Peyer's patch (tissue), 4 donors: ENCODE measurements around the gene LYPD8. TPM values are rescaled to one million over a fixed set of nuclear protein-coding genes. Genes with fewer than 3 reads are reported as not detected.

ENCODE experiments used
- DNase-seq, 3 donors: peaks; one replicate each; pipeline ENCODE4 v3.0.0-alpha.2; 2017 to 2019
- H3K27ac ChIP-seq, 4 donors: fragments of 200-600 bp; sonication (generic); one replicate each; pipeline ENCODE4 v1.5.1; 2016 to 2019
- H3K27me3 ChIP-seq, 2 donors: fragments of 200-600 bp; sonication (generic); one replicate each; pipeline ENCODE4 v1.5.1; 2019
- H3K36me3 ChIP-seq, 3 donors: fragments of 200-600 bp; sonication (generic); one replicate each; pipeline ENCODE4 v1.5.1; 2016 to 2019
- H3K4me1 ChIP-seq, 4 donors: fragments of 200-600 bp; sonication (generic); one replicate each; pipeline ENCODE4 v1.5.1; 2016 to 2019
- H3K4me3 ChIP-seq, 4 donors: fragments of 200-600 bp; sonication (generic); 1 replicate in 3 of 4; 2 replicates in 1 of 4; pipeline ENCODE4 v1.5.1; 2016 to 2019; ENCODE audit warnings: mild to moderate bottlenecking in 1 of 4
- H3K9me3 ChIP-seq, 4 donors: fragments of 200-600 bp; sonication (generic); one replicate each; pipeline ENCODE4 v1.5.1; 2016 to 2019; ENCODE audit warnings: mild to moderate bottlenecking in 1 of 4
- CTCF ChIP-seq, 6 experiments: fragments of 450-650 bp in 4 of 6; fragments of 200-600 bp in 2 of 6; sonication (generic) in 1 of 6; IDR thresholded peaks; one replicate each; pipeline ENCODE4 v1.5.1; 2017 to 2019; ENCODE audit warnings: antibody characterized with exemption in 6 of 6, mild to moderate bottlenecking in 3 of 6, moderate library complexity in 1 of 6
- POLR2A ChIP-seq, 2 donors: fragments of 450-650 bp; IDR thresholded peaks; one replicate each; pipeline ENCODE4 v1.5.1; 2017; ENCODE audit warnings: antibody characterized with exemption in 2 of 2, mild to moderate bottlenecking in 2 of 2, moderate library complexity in 2 of 2
- small RNA-seq, 2 donors: library from RNA; depleted of rRNA; stranded (forward); fragments of <200 nt; gene quantifications; one replicate each; pipeline ENCODE3, GENCODE V24; 2016
- total RNA-seq, 4 donors: library from RNA; depleted of rRNA; stranded (reverse); fragments of >200 nt; gene quantifications; one replicate each; pipeline ENCODE4 v1.1.0, GENCODE V29; 2016

Gene LYPD8
- total RNA-seq, 4 donors from 2014 or later = 28.5 to 53.8 (median 34.7) TPM; not detected in 1

- Histone ChIP-seq H3K27ac (no peak overlapping the region), H3K9me3 (no peaks in the 10 kb centered on the region), H3K4me3 (no peak overlapping the region), H3K27me3 (no peaks in the 10 kb centered on the region), H3K4me1 (no peaks in the 10 kb centered on the region), H3K36me3 (no peaks in the 10 kb centered on the region)
- no peak for DNase-seq
- TF ChIP-seq CTCF (IDR thresholded peaks at IDR 0.05) = no peak
- no peak for TF ChIP-seq POLR2A (IDR thresholded peaks at IDR 0.05)
These were observed 60.0 kb downstream of the LYPD8 start for GRCh38 chr1:248695451-248696132.

- DNase-seq = no peak
- Histone ChIP-seq H3K36me3 (no peaks in the 10 kb centered on the region), H3K4me1 (no peaks in the 10 kb centered on the region), H3K4me3 (no peak overlapping the region), H3K9me3 (no peaks in the 10 kb centered on the region), H3K27ac (no peak overlapping the region), H3K27me3 (no peaks in the 10 kb centered on the region)
- TF ChIP-seq CTCF (IDR thresholded peaks at IDR 0.05) = no peak
- TF ChIP-seq POLR2A (IDR thresholded peaks at IDR 0.05) = no peak
These were observed 63.9 kb downstream of the LYPD8 start for GRCh38 chr1:248691567-248692155.

Small RNA genes within 50 kb of the gene (small RNA-seq; reads per million reads assigned to genes)
- gene AHCYP8 = 0 reads per million in 2 donors

Other genes with a start within 250 kb of the LYPD8 start
- not detected for gene OR2G6, start 247.7 kb downstream of the LYPD8 start, total RNA-seq
- gene OR2T29, start 193.0 kb downstream of the LYPD8 start, total RNA-seq = not detected
- not detected for gene OR2T34, start 181.0 kb downstream of the LYPD8 start, total RNA-seq
- gene OR2T10, start 158.1 kb downstream of the LYPD8 start, total RNA-seq = not detected
- not detected for gene OR2T11, start 120.7 kb downstream of the LYPD8 start, total RNA-seq
- not detected for gene OR2T35, start 110.5 kb downstream of the LYPD8 start, total RNA-seq
- not detected for gene OR2T27, start 100.2 kb downstream of the LYPD8 start, total RNA-seq
- not detected for gene OR14I1, start 53.0 kb downstream of the LYPD8 start, total RNA-seq
- 10 to 100 TPM; 19.0 to 60.6 (median 51.5) TPM for gene SH3BP5L, start 70.2 kb upstream of the LYPD8 start, total RNA-seq
- 10 to 100 TPM; 48.4 to 64.4 (median 60.5) TPM for gene ZNF672, start 82.5 kb upstream of the LYPD8 start, total RNA-seq
- 100 to 1,000 TPM in 2 of 4 donors, 10 to 100 TPM in 2; 46.2 to 128 (median 104) TPM for gene ZNF692, start 103.3 kb upstream of the LYPD8 start, total RNA-seq
- gene PGBD2, start 150.5 kb upstream of the LYPD8 start, total RNA-seq = 10 to 100 TPM in 3 of 4 donors, 1 to 10 TPM in 1; 9.9 to 17.2 (median 14.4) TPM